HepG2 (cell line): ENCODE results near the gene TMEM183A. TPM values are rescaled to one million over a fixed set of nuclear protein-coding genes. Genes with fewer than 3 reads are reported as not detected.

Source experiments
- ARNT ChIP-seq: fragments of 450-650 bp; IDR thresholded peaks from 2 replicates; pipeline ENCODE4 v1.6.1; 2017
- CHCHD3 ChIP-seq: sonication (generic); formaldehyde crosslinking; IDR thresholded peaks from 2 replicates; pipeline ENCODE4 v1.8.0; 2022; ENCODE audit warnings: mild to moderate bottlenecking, missing genetic modification reagents, moderate library complexity
- FOXO1 ChIP-seq: sonication (generic); formaldehyde crosslinking; IDR thresholded peaks from 2 replicates; pipeline ENCODE4 v1.4.0; 2020; ENCODE audit warnings: missing genetic modification reagents
- IRF2 ChIP-seq: IDR thresholded peaks from 2 replicates; pipeline ENCODE4 v1.6.1; 2018; ENCODE audit warnings: missing genetic modification reagents, missing compliant biosample characterization
- KDM5A ChIP-seq: fragments of 200-600 bp; sonication (generic); IDR thresholded peaks from 2 replicates; pipeline ENCODE4 v1.7.0; 2018; ENCODE audit warnings: antibody characterized with exemption, mild to moderate bottlenecking, low read length, borderline replicate concordance
- MIER3 ChIP-seq: IDR thresholded peaks from 2 replicates; pipeline ENCODE4 v1.6.1; 2016; ENCODE audit warnings: missing compliant biosample characterization, borderline replicate concordance
- RAD21 ChIP-seq: fragments of 450-650 bp; formaldehyde crosslinking; IDR thresholded peaks from 2 replicates; pipeline ENCODE4 v1.5.0; 2020; ENCODE audit warnings: mild to moderate bottlenecking
- SMC3 ChIP-seq: IDR thresholded peaks from 2 replicates; pipeline ENCODE4 v1.6.1; 2011; ENCODE audit warnings: low read length, improper control_type of control experiment
- STAG1 ChIP-seq: sonication (generic); formaldehyde crosslinking; IDR thresholded peaks from 2 replicates; pipeline ENCODE4 v1.4.0; 2020; ENCODE audit warnings: missing genetic modification reagents
- ZBTB20 ChIP-seq: sonication (generic); formaldehyde crosslinking; IDR thresholded peaks from 2 replicates; pipeline ENCODE4 v1.8.1; 2023; ENCODE audit warnings: missing genetic modification reagents, low read depth, mild to moderate bottlenecking, borderline replicate concordance
- ZMYM3 ChIP-seq: sonication (generic); formaldehyde crosslinking; IDR thresholded peaks from 2 replicates; pipeline ENCODE4 v1.5.1; 2020; ENCODE audit warnings: mild to moderate bottlenecking, missing genetic modification reagents
- ZSCAN31 ChIP-seq: sonication (generic); formaldehyde crosslinking; IDR thresholded peaks from 2 replicates; pipeline ENCODE4 v1.5.0; 2020; ENCODE audit warnings: low read depth, mild to moderate bottlenecking, missing genetic modification reagents
- polyA plus RNA-seq, 8 experiments: library from polyadenylated mRNA; depleted of rRNA in 3 of 8; stranded (reverse) in 7 of 8; unstranded in 1 of 8; fragments of >200 nt; fragmentation: Illumina TruSeq in 4 of 8; extraction: Trizol in 4 of 8; gene quantifications; 2 replicates each; pipeline versions ENCODE4 v1.2.1 to v1.2.3, GENCODE V29; 2011 to 2016; ENCODE audit warnings: low read depth in 4 of 8, missing spikeins in 1 of 8, mixed read lengths in 1 of 8; ENCODE audit not compliant: insufficient read depth in 1 of 8
- total RNA-seq, 5 experiments: library from RNA; depleted of rRNA; stranded (reverse); fragments of >200 nt; fragmentation: Illumina TruSeq; extraction: Trizol; gene quantifications; 2 replicates each; pipeline ENCODE4 v1.2.3, GENCODE V29; 2016; ENCODE audit warnings: low read depth in 1 of 5
- TF ChIP-seq, protein P1 (sequence below): sonication (generic); formaldehyde crosslinking; IDR thresholded peaks from 2 replicates; pipeline ENCODE4 v1.5.1; 2020; ENCODE audit warnings: mild to moderate bottlenecking, missing genetic modification reagents, moderate library complexity
- TF ChIP-seq, protein P2 (sequence below): sonication (generic); formaldehyde crosslinking; IDR thresholded peaks from 2 replicates; pipeline ENCODE4 v1.8.1; 2023; ENCODE audit warnings: mild to moderate bottlenecking, missing genetic modification reagents
- TF ChIP-seq, protein P3 (sequence below): IDR thresholded peaks from 2 replicates; pipeline ENCODE4 v1.6.1; 2012; ENCODE audit warnings: low read depth, low read length, improper control_type of control experiment
- TF ChIP-seq, protein P4 (sequence below): sonication (generic); formaldehyde crosslinking; IDR thresholded peaks from 2 replicates; pipeline ENCODE4 v1.4.0; 2020; ENCODE audit warnings: mild to moderate bottlenecking, missing genetic modification reagents, borderline replicate concordance

The TMEM183A gene
- total and polyA plus RNA-seq, 2 of the 13 experiments (the other 11 are each of a cell fraction or from before 2014, with no cell fraction given): 59.7 to 82.0 TPM

DNA sequence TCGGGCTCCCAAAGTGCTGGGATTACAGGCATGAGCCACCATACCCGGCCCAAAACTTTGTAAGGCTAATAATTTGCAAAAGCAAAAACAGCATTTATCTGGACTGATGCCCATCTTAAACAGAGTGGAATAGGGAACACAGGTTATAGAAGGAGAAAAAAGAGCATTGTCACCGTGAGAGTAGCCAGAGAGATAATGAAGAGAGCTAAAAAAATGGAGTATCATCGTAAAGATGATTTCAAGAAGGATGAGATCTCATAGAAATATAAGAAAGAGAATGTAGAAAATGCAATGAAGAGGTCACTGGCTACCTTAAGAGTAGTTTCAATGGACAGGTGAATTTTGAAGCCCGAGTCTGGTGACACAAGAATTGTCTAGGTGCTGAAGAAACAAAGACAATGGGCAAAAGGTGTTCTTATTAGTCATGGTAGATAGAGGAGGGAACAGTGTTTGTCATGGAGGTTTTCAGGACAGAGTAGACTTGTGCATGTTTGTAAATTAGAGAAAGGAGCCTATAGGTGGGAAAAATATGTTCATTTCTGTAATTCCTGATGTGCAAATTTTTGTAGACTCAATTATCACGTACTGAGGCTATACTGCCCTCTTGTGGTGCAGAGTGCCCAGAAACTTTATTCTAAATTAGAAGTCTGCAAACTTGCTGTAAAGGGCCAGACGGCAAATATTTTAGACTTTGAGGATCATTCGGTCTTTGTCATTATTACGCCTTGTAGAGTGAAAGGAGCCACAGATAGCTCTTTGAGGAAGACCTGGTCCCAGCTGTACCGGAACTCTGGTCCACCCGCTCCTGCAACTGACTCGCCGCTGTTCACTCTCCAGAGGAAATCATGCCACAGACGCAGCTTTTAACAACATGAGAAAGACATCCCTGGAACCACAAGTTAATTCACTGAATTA is 8.1 kb upstream of the TMEM183A start (continued):
- TF ChIP-seq, protein P1, sequence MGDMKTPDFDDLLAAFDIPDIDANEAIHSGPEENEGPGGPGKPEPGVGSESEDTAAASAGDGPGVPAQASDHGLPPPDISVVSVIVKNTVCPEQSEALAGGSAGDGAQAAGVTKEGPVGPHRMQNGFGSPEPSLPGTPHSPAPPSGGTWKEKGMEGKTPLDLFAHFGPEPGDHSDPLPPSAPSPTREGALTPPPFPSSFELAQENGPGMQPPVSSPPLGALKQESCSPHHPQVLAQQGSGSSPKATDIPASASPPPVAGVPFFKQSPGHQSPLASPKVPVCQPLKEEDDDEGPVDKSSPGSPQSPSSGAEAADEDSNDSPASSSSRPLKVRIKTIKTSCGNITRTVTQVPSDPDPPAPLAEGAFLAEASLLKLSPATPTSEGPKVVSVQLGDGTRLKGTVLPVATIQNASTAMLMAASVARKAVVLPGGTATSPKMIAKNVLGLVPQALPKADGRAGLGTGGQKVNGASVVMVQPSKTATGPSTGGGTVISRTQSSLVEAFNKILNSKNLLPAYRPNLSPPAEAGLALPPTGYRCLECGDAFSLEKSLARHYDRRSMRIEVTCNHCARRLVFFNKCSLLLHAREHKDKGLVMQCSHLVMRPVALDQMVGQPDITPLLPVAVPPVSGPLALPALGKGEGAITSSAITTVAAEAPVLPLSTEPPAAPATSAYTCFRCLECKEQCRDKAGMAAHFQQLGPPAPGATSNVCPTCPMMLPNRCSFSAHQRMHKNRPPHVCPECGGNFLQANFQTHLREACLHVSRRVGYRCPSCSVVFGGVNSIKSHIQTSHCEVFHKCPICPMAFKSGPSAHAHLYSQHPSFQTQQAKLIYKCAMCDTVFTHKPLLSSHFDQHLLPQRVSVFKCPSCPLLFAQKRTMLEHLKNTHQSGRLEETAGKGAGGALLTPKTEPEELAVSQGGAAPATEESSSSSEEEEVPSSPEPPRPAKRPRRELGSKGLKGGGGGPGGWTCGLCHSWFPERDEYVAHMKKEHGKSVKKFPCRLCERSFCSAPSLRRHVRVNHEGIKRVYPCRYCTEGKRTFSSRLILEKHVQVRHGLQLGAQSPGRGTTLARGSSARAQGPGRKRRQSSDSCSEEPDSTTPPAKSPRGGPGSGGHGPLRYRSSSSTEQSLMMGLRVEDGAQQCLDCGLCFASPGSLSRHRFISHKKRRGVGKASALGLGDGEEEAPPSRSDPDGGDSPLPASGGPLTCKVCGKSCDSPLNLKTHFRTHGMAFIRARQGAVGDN (CRISPR knock-in tag): no peak
- TF ChIP-seq ARNT: no peak
- peak; percentile 52 for TF ChIP-seq SMC3
- TF ChIP-seq ZBTB20 (CRISPR knock-in tag): 0 out of 2 replicates have a peak, but pooled peaks have one; percentile 22
- TF ChIP-seq ZSCAN31: 0 out of 2 replicates have a peak, but pooled peaks have one; percentile 35
- TF ChIP-seq RAD21: peak; percentile 57; the same call in 1 of the 2 replicates
- TF ChIP-seq FOXO1 (CRISPR knock-in tag): no peak
- TF ChIP-seq ZMYM3: peak; percentile 13; the same call in 1 of the 2 replicates
- TF ChIP-seq, protein P2, sequence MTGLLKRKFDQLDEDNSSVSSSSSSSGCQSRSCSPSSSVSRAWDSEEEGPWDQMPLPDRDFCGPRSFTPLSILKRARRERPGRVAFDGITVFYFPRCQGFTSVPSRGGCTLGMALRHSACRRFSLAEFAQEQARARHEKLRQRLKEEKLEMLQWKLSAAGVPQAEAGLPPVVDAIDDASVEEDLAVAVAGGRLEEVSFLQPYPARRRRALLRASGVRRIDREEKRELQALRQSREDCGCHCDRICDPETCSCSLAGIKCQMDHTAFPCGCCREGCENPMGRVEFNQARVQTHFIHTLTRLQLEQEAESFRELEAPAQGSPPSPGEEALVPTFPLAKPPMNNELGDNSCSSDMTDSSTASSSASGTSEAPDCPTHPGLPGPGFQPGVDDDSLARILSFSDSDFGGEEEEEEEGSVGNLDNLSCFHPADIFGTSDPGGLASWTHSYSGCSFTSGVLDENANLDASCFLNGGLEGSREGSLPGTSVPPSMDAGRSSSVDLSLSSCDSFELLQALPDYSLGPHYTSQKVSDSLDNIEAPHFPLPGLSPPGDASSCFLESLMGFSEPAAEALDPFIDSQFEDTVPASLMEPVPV (CRISPR knock-in tag): no peak
- TF ChIP-seq, protein P3, sequence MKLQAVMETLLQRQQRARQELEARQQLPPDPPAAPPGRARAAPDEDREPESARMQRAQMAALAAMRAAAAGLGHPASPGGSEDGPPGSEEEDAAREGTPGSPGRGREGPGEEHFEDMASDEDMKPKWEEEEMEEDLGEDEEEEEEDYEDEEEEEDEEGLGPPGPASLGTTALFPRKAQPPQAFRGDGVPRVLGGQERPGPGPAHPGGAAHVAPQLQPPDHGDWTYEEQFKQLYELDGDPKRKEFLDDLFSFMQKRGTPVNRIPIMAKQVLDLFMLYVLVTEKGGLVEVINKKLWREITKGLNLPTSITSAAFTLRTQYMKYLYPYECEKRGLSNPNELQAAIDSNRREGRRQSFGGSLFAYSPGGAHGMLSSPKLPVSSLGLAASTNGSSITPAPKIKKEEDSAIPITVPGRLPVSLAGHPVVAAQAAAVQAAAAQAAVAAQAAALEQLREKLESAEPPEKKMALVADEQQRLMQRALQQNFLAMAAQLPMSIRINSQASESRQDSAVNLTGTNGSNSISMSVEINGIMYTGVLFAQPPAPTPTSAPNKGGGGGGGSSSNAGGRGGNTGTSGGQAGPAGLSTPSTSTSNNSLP: no peak
- TF ChIP-seq KDM5A: peak; percentile 62; the same call in 1 of the 2 replicates
- peak; percentile 81 for TF ChIP-seq STAG1 (CRISPR knock-in tag)
- no peak for TF ChIP-seq IRF2 (CRISPR knock-in tag)
- TF ChIP-seq CHCHD3 (CRISPR knock-in tag): no peak
- no peak for TF ChIP-seq MIER3
- TF ChIP-seq, protein P4, sequence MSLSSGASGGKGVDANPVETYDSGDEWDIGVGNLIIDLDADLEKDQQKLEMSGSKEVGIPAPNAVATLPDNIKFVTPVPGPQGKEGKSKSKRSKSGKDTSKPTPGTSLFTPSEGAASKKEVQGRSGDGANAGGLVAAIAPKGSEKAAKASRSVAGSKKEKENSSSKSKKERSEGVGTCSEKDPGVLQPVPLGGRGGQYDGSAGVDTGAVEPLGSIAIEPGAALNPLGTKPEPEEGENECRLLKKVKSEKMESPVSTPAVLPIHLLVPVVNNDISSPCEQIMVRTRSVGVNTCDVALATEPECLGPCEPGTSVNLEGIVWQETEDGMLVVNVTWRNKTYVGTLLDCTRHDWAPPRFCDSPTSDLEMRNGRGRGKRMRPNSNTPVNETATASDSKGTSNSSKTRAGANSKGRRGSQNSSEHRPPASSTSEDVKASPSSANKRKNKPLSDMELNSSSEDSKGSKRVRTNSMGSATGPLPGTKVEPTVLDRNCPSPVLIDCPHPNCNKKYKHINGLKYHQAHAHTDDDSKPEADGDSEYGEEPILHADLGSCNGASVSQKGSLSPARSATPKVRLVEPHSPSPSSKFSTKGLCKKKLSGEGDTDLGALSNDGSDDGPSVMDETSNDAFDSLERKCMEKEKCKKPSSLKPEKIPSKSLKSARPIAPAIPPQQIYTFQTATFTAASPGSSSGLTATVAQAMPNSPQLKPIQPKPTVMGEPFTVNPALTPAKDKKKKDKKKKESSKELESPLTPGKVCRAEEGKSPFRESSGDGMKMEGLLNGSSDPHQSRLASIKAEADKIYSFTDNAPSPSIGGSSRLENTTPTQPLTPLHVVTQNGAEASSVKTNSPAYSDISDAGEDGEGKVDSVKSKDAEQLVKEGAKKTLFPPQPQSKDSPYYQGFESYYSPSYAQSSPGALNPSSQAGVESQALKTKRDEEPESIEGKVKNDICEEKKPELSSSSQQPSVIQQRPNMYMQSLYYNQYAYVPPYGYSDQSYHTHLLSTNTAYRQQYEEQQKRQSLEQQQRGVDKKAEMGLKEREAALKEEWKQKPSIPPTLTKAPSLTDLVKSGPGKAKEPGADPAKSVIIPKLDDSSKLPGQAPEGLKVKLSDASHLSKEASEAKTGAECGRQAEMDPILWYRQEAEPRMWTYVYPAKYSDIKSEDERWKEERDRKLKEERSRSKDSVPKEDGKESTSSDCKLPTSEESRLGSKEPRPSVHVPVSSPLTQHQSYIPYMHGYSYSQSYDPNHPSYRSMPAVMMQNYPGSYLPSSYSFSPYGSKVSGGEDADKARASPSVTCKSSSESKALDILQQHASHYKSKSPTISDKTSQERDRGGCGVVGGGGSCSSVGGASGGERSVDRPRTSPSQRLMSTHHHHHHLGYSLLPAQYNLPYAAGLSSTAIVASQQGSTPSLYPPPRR (CRISPR knock-in tag): no peak
